WTC11 (cell line): Measurements from ENCODE around the gene VEGFB. TPM values are rescaled to one million over a fixed set of nuclear protein-coding genes. Genes with fewer than 3 reads are reported as not detected.

ENCODE experiments used
- ATAC-seq: fragments of 200-7000 bp; cut with Tn5 transposase; 2 replicates; pipeline ENCODE4 v1.10.0; 2021; ENCODE audit warnings: mild to moderate bottlenecking, moderate library complexity
- CTCF ChIA-PET: fragments of 300-600 bp; sonication (Branson Sonifier 250); formaldehyde crosslinking; loops from one replicate; lab custom pipeline; 2021; ENCODE audit warnings: antibody characterized with exemption; lab: Charles Lee
- POLR2A ChIA-PET: fragments of 350-600 bp; sonication (Branson Sonifier 250); formaldehyde crosslinking; loops from one replicate; lab custom pipeline; 2021; ENCODE audit warnings: antibody characterized with exemption; lab: Charles Lee
- DNase-seq: peaks from one replicate; pipeline ENCODE4 v3.0.0; 2021; ENCODE audit warnings: low spot score
- H3K27ac Mint-ChIP-seq: 2 replicates; pipeline ENCODE4 v1.8.0; 2021; ENCODE audit warnings: mixed read lengths
- H3K27me3 Mint-ChIP-seq: 2 replicates; pipeline ENCODE4 v1.8.0; 2021; ENCODE audit warnings: low read depth, mild to moderate bottlenecking, moderate library complexity, mixed read lengths
- H3K36me3 Mint-ChIP-seq: 2 replicates; pipeline ENCODE4 v1.8.0; 2021; ENCODE audit warnings: mixed read lengths
- H3K4me1 Mint-ChIP-seq: 2 replicates; pipeline ENCODE4 v1.8.0; 2022; ENCODE audit warnings: mixed read lengths
- H3K4me3 Mint-ChIP-seq: 2 replicates; pipeline ENCODE4 v1.8.0; 2021; ENCODE audit warnings: mild to moderate bottlenecking, moderate library complexity, mixed read lengths
- H3K9me3 Mint-ChIP-seq: 2 replicates; pipeline ENCODE4 v1.8.0; 2021; ENCODE audit warnings: mixed read lengths
- CTCF ChIP-seq: fragments of 200-600 bp; IDR thresholded peaks from 2 replicates; pipeline ENCODE4 v1.8.0; 2022; ENCODE audit warnings: antibody characterized with exemption
- IRF1 ChIP-seq: sonication (generic); formaldehyde crosslinking; IDR thresholded peaks from 2 replicates; pipeline ENCODE4 v1.8.0; 2023; ENCODE audit warnings: missing genetic modification reagents
- JUN ChIP-seq: sonication (generic); formaldehyde crosslinking; IDR thresholded peaks from 2 replicates; pipeline ENCODE4 v1.8.0; 2023; ENCODE audit warnings: mild to moderate bottlenecking, missing genetic modification reagents
- NR3C1 ChIP-seq: sonication (generic); formaldehyde crosslinking; conservative IDR thresholded peaks from 2 replicates; pipeline ENCODE4 v1.8.1; 2023; ENCODE audit warnings: low read depth, mild to moderate bottlenecking, missing genetic modification reagents
- PRDM15 ChIP-seq: sonication (generic); formaldehyde crosslinking; IDR thresholded peaks from 2 replicates; pipeline ENCODE4 v1.8.0; 2022; ENCODE audit warnings: missing genetic modification reagents
- PREB ChIP-seq: sonication (generic); formaldehyde crosslinking; IDR thresholded peaks from 2 replicates; pipeline ENCODE4 v1.8.1; 2022; ENCODE audit warnings: mild to moderate bottlenecking, missing genetic modification reagents, moderate library complexity, borderline replicate concordance
- TEAD4 ChIP-seq: sonication (generic); formaldehyde crosslinking; IDR thresholded peaks from 2 replicates; pipeline ENCODE4 v1.8.0; 2022; ENCODE audit warnings: mild to moderate bottlenecking, missing genetic modification reagents
- ZMAT4 ChIP-seq: fragments of 250-450 bp; sonication (Bioruptor Pico); IDR thresholded peaks from 2 replicates; pipeline ENCODE4 v1.9.0; 2021; ENCODE audit warnings: mild to moderate bottlenecking
- ZNF263 ChIP-seq: sonication (generic); formaldehyde crosslinking; IDR thresholded peaks from 2 replicates; pipeline ENCODE4 v1.8.1; 2022; ENCODE audit warnings: low read depth, mild to moderate bottlenecking, moderate library complexity, missing genetic modification reagents
- ZNF423 ChIP-seq: fragments of 250-450 bp; sonication (Bioruptor Pico); IDR thresholded peaks from 2 replicates; pipeline ENCODE4 v2.1.2; 2022; ENCODE audit warnings: mild to moderate bottlenecking, moderate library complexity
- ZSCAN18 ChIP-seq: fragments of 250-450 bp; sonication (Bioruptor Pico); IDR thresholded peaks from 2 replicates; pipeline ENCODE4 v2.1.2; 2022; ENCODE audit warnings: mild to moderate bottlenecking, moderate library complexity
- total RNA-seq: library from RNA; stranded (reverse); gene quantifications from 3 replicates; pipeline ENCODE4 v1.2.3, GENCODE V29; 2021

Gene VEGFB
- total RNA-seq, 1 experiment from 2014 or later, result 51.7 TPM

GRCh38 chr11:64258356-64258755 lies 24.0 kb downstream of the VEGFB start:
- POLR2A ChIA-PET, result interaction anchor here (1.0 kb wide), 1 partner anchor 15 kb away, joined by 3 read pairs; no protein-coding TSS in a partner anchor
- H3K36me3 Mint-ChIP-seq, result peaks cover 35% of the 10 kb centered on the region

More at GRCh38 chr11:64258356-64258755, 24.0 kb downstream of the VEGFB start:
- no peaks in the 10 kb centered on the region for H3K9me3 Mint-ChIP-seq
- H3K4me3 Mint-ChIP-seq, result no peak overlapping the region
- TF ChIP-seq ZSCAN18 (CRISPR knock-in tag) (no peak), IRF1 (no peak), ZMAT4 (CRISPR knock-in tag) (no peak), ZNF263 (CRISPR knock-in tag) (no peak), JUN (CRISPR knock-in tag) (no peak), CTCF (no peak), TEAD4 (CRISPR knock-in tag) (no peak), PRDM15 (CRISPR knock-in tag) (no peak), NR3C1 (CRISPR knock-in tag) (no peak), PREB (CRISPR knock-in tag) (no peak), ZNF423 (CRISPR knock-in tag) (no peak)
- no peak for ATAC-seq
- CTCF ChIA-PET, result interaction anchor here (0.9 to 1.2 kb wide), 3 partner anchors 9 to 53 kb away, joined by 3 to 4 read pairs (median 3); no protein-coding TSS in a partner anchor
- H3K27ac Mint-ChIP-seq, result no peak overlapping the region
- no peak for DNase-seq
- H3K4me1 Mint-ChIP-seq, result peaks cover 7% of the 10 kb centered on the region
- no peaks in the 10 kb centered on the region for H3K27me3 Mint-ChIP-seq
